NCI-H2227 treated with DMSO at 0.1 percent for 48 hours (cell line): Measurements from ENCODE around the gene TMEM243.
"Not testable (repeated sequence)": the region's sequence is repeated elsewhere in the genome, so short reads cannot be mapped to it uniquely, and the experiment has no call there.

ENCODE experiments used
- DNase-seq: peaks from one replicate; lab custom pipeline; 2025; lab: John Stamatoyannopoulos, UW

TMEM243 gene

GRCh38 chr7:87212498-87212897, 7.0 kb downstream of the TMEM243 start:
- DNase-seq = no peak

- no peak for DNase-seq
Measured at GRCh38 chr7:87210506-87210905, 9.0 kb downstream of the TMEM243 start.

GRCh38 chr7:87209295-87209924, 10.1 kb downstream of the TMEM243 start:
- DNase-seq = no peak

- DNase-seq = no peak
Measured at GRCh38 chr7:87206361-87206760, 13.2 kb downstream of the TMEM243 start.

GRCh38 chr7:87205701-87206100, 13.8 kb downstream of the TMEM243 start:
- DNase-seq = not testable (repeated sequence)

- DNase-seq = no peak
Measured at GRCh38 chr7:87204933-87205332, 14.6 kb downstream of the TMEM243 start.

GRCh38 chr7:87203929-87204328, 15.6 kb downstream of the TMEM243 start:
- DNase-seq = not testable (repeated sequence)

- DNase-seq = no peak
Measured at GRCh38 chr7:87202705-87203104, 16.8 kb downstream of the TMEM243 start.

GRCh38 chr7:87202208-87202607, 17.3 kb downstream of the TMEM243 start:
- DNase-seq = no peak

GRCh38 chr7:87199700-87200450, 19.7 kb downstream of the TMEM243 start:
- DNase-seq = no peak

GRCh38 chr7:87199241-87199640, 20.3 kb downstream of the TMEM243 start:
- DNase-seq = no peak

- no peak for DNase-seq
Measured at GRCh38 chr7:87193912-87194311, 25.6 kb downstream of the TMEM243 start.

- DNase-seq = no peak
Measured at GRCh38 chr7:87192784-87193487, 26.6 kb downstream of the TMEM243 start.

- no peak for DNase-seq
Measured at GRCh38 chr7:87190783-87191182, 28.7 kb downstream of the TMEM243 start.

GRCh38 chr7:87188930-87189329, 30.6 kb downstream of the TMEM243 start:
- DNase-seq = no peak

GRCh38 chr7:87187120-87187519, 32.4 kb downstream of the TMEM243 start:
- no peak for DNase-seq

GRCh38 chr7:87179180-87179579, 40.4 kb downstream of the TMEM243 start:
- DNase-seq = no peak

GRCh38 chr7:87178320-87178719, 41.2 kb downstream of the TMEM243 start:
- no peak for DNase-seq

- DNase-seq = no peak
Measured at GRCh38 chr7:87173471-87173870, 46.1 kb downstream of the TMEM243 start.

- no peak for DNase-seq
Measured at GRCh38 chr7:87171282-87171934, 48.1 kb downstream of the TMEM243 start.

- no peak for DNase-seq
Measured at GRCh38 chr7:87170828-87171227, 48.7 kb downstream of the TMEM243 start.

GRCh38 chr7:87164433-87164832, 55.1 kb downstream of the TMEM243 start:
- DNase-seq = no peak

- DNase-seq = no peak
Measured at GRCh38 chr7:87159538-87159937, 60.0 kb downstream of the TMEM243 start.
